SK-N-SH (cell line): ENCODE results near the gene ITGB3BP. TPM values are rescaled to one million over a fixed set of nuclear protein-coding genes. Genes with fewer than 3 reads are reported as not detected.

Source experiments
- CTCF ChIA-PET: fragments of 300-600, 350-600 bp; formaldehyde crosslinking; extraction: SDS; loops from one replicate; lab custom pipeline; 2021; lab: Yijun Ruan, JAX
- POLR2A ChIA-PET: fragments of 350-600 bp; sonication (Branson Sonifier 250); formaldehyde crosslinking; extraction: SDS; loops from one replicate; lab custom pipeline; 2020; ENCODE audit warnings: antibody characterized with exemption, inconsistent platforms; lab: Yijun Ruan, JAX
- DNase-seq: peaks from one replicate; pipeline ENCODE4 v3.0.0; 2012
- H2AFZ ChIP-seq: fragments of 200-600 bp; sonication (generic); 2 replicates; pipeline ENCODE4 v1.8.1; 2016; ENCODE audit warnings: antibody characterized with exemption, mild to moderate bottlenecking, low read depth
- H3F3A ChIP-seq: fragments of 200-600 bp; sonication (generic); replicated peaks from 2 replicates; pipeline ENCODE3; 2016; ENCODE audit warnings: antibody characterized with exemption, mild to moderate bottlenecking; ENCODE audit not compliant: insufficient read depth
- H3K27ac ChIP-seq, 2 experiments: fragments of 200-500 bp in 1 of 2; fragments of 200-600 bp in 1 of 2; sonication (Bioruptor generic) in 1 of 2; sonication (generic), shearing (Covaris generic) in 1 of 2; 2 replicates each; pipeline versions ENCODE4 v1.5.1 to v1.6.1; 2014 to 2016; ENCODE audit warnings: low read depth in 2 of 2, inconsistent platforms in 1 of 2, low read length in 1 of 2, mild to moderate bottlenecking in 1 of 2, mixed read lengths in 1 of 2
- H3K27me3 ChIP-seq: fragments of 200-600 bp; sonication (generic), shearing (Covaris generic); 2 replicates; pipeline ENCODE4 v1.6.1; 2016; ENCODE audit warnings: mixed run types; ENCODE audit not compliant: insufficient read depth
- H3K36me3 ChIP-seq, 2 experiments: fragments of 200-500 bp in 1 of 2; fragments of 200-600 bp in 1 of 2; sonication (Bioruptor generic) in 1 of 2; sonication (generic) in 1 of 2; replicated peaks in 1 of 2; 2 replicates each; pipeline versions ENCODE3 to v1.5.1; 2014 to 2016; ENCODE audit warnings: low read length in 1 of 2, mild to moderate bottlenecking in 1 of 2; ENCODE audit not compliant: insufficient read depth in 2 of 2, control insufficient read depth in 1 of 2
- H3K4me1 ChIP-seq, 2 experiments: fragments of 200-500 bp in 1 of 2; fragments of 200-600 bp in 1 of 2; sonication (Bioruptor generic) in 1 of 2; sonication (generic), shearing (Covaris generic) in 1 of 2; 2 replicates each; pipeline versions ENCODE4 v1.5.1 to v1.6.1; 2014 to 2016; ENCODE audit warnings: low read depth in 1 of 2, low read length in 1 of 2, mixed run types in 1 of 2; ENCODE audit not compliant: insufficient read depth in 2 of 2, control insufficient read depth in 1 of 2
- H3K4me2 ChIP-seq: fragments of 200-600 bp; sonication (generic), shearing (Covaris generic); 2 replicates; pipeline ENCODE4 v1.6.1; 2017; ENCODE audit warnings: mixed run types
- H3K4me3 ChIP-seq, 2 experiments: fragments of 200-500 bp in 1 of 2; fragments of 200-600 bp in 1 of 2; sonication (Bioruptor generic) in 1 of 2; sonication (generic), shearing (Covaris generic) in 1 of 2; 2 replicates each; pipeline versions ENCODE4 v1.5.1 to v1.8.1; 2014 to 2016; ENCODE audit warnings: low read depth in 2 of 2, inconsistent platforms in 1 of 2, low read length in 1 of 2, mild to moderate bottlenecking in 1 of 2, mixed read lengths in 1 of 2, moderate library complexity in 1 of 2
- H3K79me2 ChIP-seq: fragments of 200-600 bp; sonication (generic); 2 replicates; pipeline ENCODE4 v1.8.1; 2017; ENCODE audit warnings: mild to moderate bottlenecking; ENCODE audit not compliant: insufficient read depth
- H3K9ac ChIP-seq: fragments of 200-600 bp; sonication (generic); 2 replicates; pipeline ENCODE4 v1.6.1; 2017; ENCODE audit warnings: mixed run types
- H3K9me2 ChIP-seq: fragments of 200-600 bp; sonication (generic); 2 replicates; pipeline ENCODE4 v1.6.1; 2017; ENCODE audit warnings: mixed run types
- H3K9me3 ChIP-seq: fragments of 200-600 bp; sonication (generic); 2 replicates; pipeline ENCODE4 v1.6.1; 2017; ENCODE audit warnings: mixed run types, mild to moderate bottlenecking, moderate library complexity
- H4K20me1 ChIP-seq: fragments of 200-600 bp; sonication (generic); 2 replicates; pipeline ENCODE4 v1.6.1; 2017; ENCODE audit warnings: mild to moderate bottlenecking, mixed run types; ENCODE audit not compliant: insufficient read depth
- ELF1 ChIP-seq: IDR thresholded peaks from 2 replicates; pipeline ENCODE4 v1.4.0; 2012
- EP300 ChIP-seq, 2 experiments: IDR thresholded peaks; 2 replicates each; pipeline versions ENCODE4 v1.4.0 to v1.6.1; 2012; ENCODE audit warnings: borderline replicate concordance in 1 of 2, low read depth in 1 of 2, low read length in 1 of 2
- FOXM1 ChIP-seq: IDR thresholded peaks from 2 replicates; pipeline ENCODE4 v1.4.0; 2012; ENCODE audit warnings: low read depth, mild to moderate bottlenecking
- GATA2 ChIP-seq: sonication (generic); formaldehyde crosslinking; IDR thresholded peaks from 2 replicates; pipeline ENCODE4 v1.5.0; 2020; ENCODE audit warnings: mild to moderate bottlenecking, missing genetic modification reagents
- MEF2A ChIP-seq: IDR thresholded peaks from 2 replicates; pipeline ENCODE4 v1.4.0; 2012; ENCODE audit warnings: low read depth, borderline replicate concordance
- RAD21 ChIP-seq: IDR thresholded peaks from 2 replicates; pipeline ENCODE4 v1.6.1; 2012; ENCODE audit warnings: mild to moderate bottlenecking, low read length
- RCOR1 ChIP-seq: fragments of 150-350 bp; IDR thresholded peaks from 2 replicates; pipeline ENCODE4 v1.6.1; 2017; ENCODE audit warnings: antibody characterized with exemption, low read length
- RXRA ChIP-seq: IDR thresholded peaks from 2 replicates; pipeline ENCODE4 v1.4.0; 2012; ENCODE audit warnings: low read depth, mild to moderate bottlenecking, borderline replicate concordance
- TEAD4 ChIP-seq: IDR thresholded peaks from 2 replicates; pipeline ENCODE4 v1.4.0; 2012; ENCODE audit warnings: mild to moderate bottlenecking, borderline replicate concordance; ENCODE audit not compliant: insufficient read depth
- YY1 ChIP-seq: IDR thresholded peaks from 2 replicates; pipeline ENCODE4 v1.4.0; 2012; ENCODE audit warnings: low read depth, mild to moderate bottlenecking
- WGBS: methylation state at CpG from one replicate; pipeline ENCODE4 v1.1.6; 2017; ENCODE audit warnings: low lambda C conversion rate; 5-methylcytosine and 5-hydroxymethylcytosine counted together
- polyA plus RNA-seq, 3 experiments: library from polyadenylated mRNA; depleted of rRNA; stranded (reverse); fragments of >200 nt; gene quantifications; 2 replicates each; pipeline ENCODE4 v1.2.3, GENCODE V29; 2012
- TF ChIP-seq, protein P1 (sequence below): IDR thresholded peaks from 2 replicates; pipeline ENCODE4 v1.4.0; 2012; ENCODE audit warnings: low read depth, borderline replicate concordance
- TF ChIP-seq, protein P2 (sequence below): IDR thresholded peaks from 2 replicates; pipeline ENCODE4 v1.4.0; 2012; ENCODE audit warnings: low read depth, borderline replicate concordance
- TF ChIP-seq, protein P3 (sequence below): IDR thresholded peaks from 2 replicates; pipeline ENCODE4; 2012

Gene ITGB3BP
- polyA plus RNA-seq, 1 of the 3 experiments (the other 2 are of a cell fraction) = 9.9 TPM

DNA sequence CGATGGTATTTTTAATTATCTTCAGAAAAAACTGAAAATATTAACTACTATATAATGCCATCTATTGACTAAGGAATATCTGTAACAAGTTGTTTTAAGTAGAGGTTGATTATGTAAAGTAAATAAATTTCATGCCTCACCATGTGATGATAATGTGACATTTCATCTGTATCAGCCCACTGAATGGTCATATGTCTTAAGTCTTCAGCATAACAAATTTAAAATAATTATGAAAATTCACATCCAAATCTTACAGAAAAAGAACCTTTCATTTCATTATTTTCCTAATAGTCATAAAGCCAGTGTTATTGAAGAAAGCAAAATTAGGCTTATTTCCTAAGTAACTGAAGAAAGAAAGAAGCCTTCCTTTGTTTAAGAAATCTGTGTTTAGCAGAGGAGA lies 72.6 kb downstream of the ITGB3BP start (continued):
- TF ChIP-seq FOXM1 (no peak), RAD21 (no peak)

DNA sequence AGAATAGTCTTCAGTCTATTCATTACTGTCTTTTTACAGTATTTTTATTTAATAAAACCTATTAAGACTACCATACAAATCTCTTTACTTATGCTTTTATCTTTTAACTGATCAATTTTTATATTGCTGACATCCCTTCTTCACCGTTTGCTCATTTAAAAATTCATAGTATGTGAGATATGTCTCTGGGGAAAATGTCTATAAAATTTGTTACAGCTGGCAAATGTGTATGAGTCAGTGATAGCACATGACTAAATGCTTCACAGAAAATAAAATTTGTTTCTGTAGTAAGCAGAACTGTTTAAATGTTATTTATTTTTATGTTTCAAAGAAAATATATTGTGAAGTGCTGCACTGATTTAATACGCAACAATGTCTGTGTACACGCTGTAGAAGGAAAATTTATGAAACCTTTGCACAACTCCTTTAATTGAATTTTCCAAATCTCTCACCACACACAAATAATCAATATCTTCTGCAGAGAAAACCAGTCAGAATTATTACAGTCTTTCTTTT lies 74.2 kb downstream of the ITGB3BP start:
- H3K79me2 ChIP-seq = no peaks in the 10 kb centered on the region
- ChIA-PET CTCF (no interaction called here), POLR2A (no interaction called here)
- H3K4me1 ChIP-seq = no peaks in the 10 kb centered on the region; a peak in 2 of 4 replicates
- peaks cover 3 to 8% of the 10 kb centered on the region in 2 experiments for H3K36me3 ChIP-seq
- no peak overlapping the region for H3K9ac ChIP-seq
- no peak overlapping the region for H3K4me3 ChIP-seq
- TF ChIP-seq EP300 (IDR thresholded peaks at IDR 0.05; ENCODE audit: borderline replicate concordance in 1 of 2, low read depth in 1 of 2, low read length in 1 of 2) (no peak), ELF1 (no peak), TEAD4 (no peak), FOXM1 (no peak), RXRA (no peak), RCOR1 (no peak), YY1 (no peak)
- peaks cover 6% of the 10 kb centered on the region for H3F3A ChIP-seq
- no peak overlapping the region for H3K27ac ChIP-seq
- H3K27me3 ChIP-seq = no peaks in the 10 kb centered on the region
- WGBS = 76% methylated on average over 3 of the region's 3 CpGs
- H3K4me2 ChIP-seq = no peak overlapping the region
- no peaks in the 10 kb centered on the region for H4K20me1 ChIP-seq
- H3K9me2 ChIP-seq = no peaks in the 10 kb centered on the region
- DNase-seq = no peak
- no peaks in the 10 kb centered on the region for H3K9me3 ChIP-seq
- no peak overlapping the region for H2AFZ ChIP-seq

DNA sequence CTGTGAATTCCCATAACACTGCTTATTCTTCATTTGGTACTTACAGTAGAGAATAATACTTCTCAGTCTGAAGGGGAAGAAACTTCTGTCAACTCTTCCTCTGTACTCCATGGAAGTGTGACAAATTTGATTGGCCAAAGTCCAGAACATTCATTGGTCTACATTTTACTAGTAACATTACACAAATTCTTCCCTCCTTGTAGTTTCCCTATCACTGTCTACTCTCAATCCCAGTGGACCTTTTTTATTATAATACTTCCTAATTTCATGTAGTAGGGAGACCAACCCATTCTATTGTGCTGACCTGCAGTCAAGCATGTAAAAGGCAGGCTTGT lies 80.9 kb downstream of the ITGB3BP start:
- Histone ChIP-seq H4K20me1 (no peaks in the 10 kb centered on the region), H3K36me3 (peaks cover 0 to 3% of the 10 kb centered on the region in 2 experiments), H2AFZ (no peak overlapping the region), H3K4me2 (no peak overlapping the region), H3K9ac (no peak overlapping the region), H3K4me1 (no peaks in the 10 kb centered on the region), H3F3A (no peaks in the 10 kb centered on the region), H3K27ac (no peak overlapping the region), H3K9me2 (no peaks in the 10 kb centered on the region), H3K27me3 (no peaks in the 10 kb centered on the region), H3K4me3 (no peak overlapping the region), H3K79me2 (no peaks in the 10 kb centered on the region), H3K9me3 (no peaks in the 10 kb centered on the region)
- ChIA-PET CTCF (interaction anchor here (0.6 to 3.8 kb wide), 13 partner anchors 8 to 601 kb away, joined by 3 to 50 read pairs (median 3); partner anchors contain the start of genes EFCAB7 and ITGB3BP), POLR2A (no interaction called here)
- TF ChIP-seq GATA2 (CRISPR knock-in tag) (no peak), EP300 (IDR thresholded peaks at IDR 0.05; ENCODE audit: borderline replicate concordance in 1 of 2, low read depth in 1 of 2, low read length in 1 of 2) (no peak), ELF1 (no peak), MEF2A (no peak), TEAD4 (no peak), RAD21 (no peak)
- TF ChIP-seq, protein P1, sequence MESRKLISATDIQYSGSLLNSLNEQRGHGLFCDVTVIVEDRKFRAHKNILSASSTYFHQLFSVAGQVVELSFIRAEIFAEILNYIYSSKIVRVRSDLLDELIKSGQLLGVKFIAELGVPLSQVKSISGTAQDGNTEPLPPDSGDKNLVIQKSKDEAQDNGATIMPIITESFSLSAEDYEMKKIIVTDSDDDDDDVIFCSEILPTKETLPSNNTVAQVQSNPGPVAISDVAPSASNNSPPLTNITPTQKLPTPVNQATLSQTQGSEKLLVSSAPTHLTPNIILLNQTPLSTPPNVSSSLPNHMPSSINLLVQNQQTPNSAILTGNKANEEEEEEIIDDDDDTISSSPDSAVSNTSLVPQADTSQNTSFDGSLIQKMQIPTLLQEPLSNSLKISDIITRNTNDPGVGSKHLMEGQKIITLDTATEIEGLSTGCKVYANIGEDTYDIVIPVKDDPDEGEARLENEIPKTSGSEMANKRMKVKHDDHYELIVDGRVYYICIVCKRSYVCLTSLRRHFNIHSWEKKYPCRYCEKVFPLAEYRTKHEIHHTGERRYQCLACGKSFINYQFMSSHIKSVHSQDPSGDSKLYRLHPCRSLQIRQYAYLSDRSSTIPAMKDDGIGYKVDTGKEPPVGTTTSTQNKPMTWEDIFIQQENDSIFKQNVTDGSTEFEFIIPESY = no peak
- TF ChIP-seq, protein P2, sequence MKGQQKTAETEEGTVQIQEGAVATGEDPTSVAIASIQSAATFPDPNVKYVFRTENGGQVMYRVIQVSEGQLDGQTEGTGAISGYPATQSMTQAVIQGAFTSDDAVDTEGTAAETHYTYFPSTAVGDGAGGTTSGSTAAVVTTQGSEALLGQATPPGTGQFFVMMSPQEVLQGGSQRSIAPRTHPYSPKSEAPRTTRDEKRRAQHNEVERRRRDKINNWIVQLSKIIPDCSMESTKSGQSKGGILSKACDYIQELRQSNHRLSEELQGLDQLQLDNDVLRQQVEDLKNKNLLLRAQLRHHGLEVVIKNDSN = no peak
- TF ChIP-seq, protein P3, sequence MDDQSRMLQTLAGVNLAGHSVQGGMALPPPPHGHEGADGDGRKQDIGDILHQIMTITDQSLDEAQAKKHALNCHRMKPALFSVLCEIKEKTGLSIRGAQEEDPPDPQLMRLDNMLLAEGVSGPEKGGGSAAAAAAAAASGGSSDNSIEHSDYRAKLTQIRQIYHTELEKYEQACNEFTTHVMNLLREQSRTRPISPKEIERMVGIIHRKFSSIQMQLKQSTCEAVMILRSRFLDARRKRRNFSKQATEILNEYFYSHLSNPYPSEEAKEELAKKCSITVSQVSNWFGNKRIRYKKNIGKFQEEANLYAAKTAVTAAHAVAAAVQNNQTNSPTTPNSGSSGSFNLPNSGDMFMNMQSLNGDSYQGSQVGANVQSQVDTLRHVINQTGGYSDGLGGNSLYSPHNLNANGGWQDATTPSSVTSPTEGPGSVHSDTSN = no peak
- no peak for DNase-seq
